Esophagus muscularis mucosa (tissue), 4 donors: ENCODE measurements around the gene PTPN22. TPM values are rescaled to one million over a fixed set of nuclear protein-coding genes. Genes with fewer than 3 reads are reported as not detected.

ENCODE experiments used
- DNase-seq: peaks from one replicate; pipeline ENCODE4 v3.0.0-alpha.2; 2017; ENCODE audit errors: extremely low spot score
- H3K27ac ChIP-seq, 4 donors: fragments of 200-600 bp; sonication (generic); replicated peaks in 1 of 4; 1 replicate in 3 of 4; 2 replicates in 1 of 4; pipeline ENCODE4 v1.5.1; 2016 to 2019; ENCODE audit warnings: mild to moderate bottlenecking in 1 of 4
- H3K27me3 ChIP-seq, 4 donors: fragments of 200-600 bp; sonication (generic); one replicate each; pipeline versions ENCODE4 v1.5.1 to v1.6.0; 2016 to 2019
- H3K36me3 ChIP-seq, 4 donors: fragments of 200-600 bp; sonication (generic); one replicate each; pipeline ENCODE4 v1.5.1; 2016 to 2019
- H3K4me1 ChIP-seq, 4 donors: fragments of 200-600 bp; sonication (generic); one replicate each; pipeline ENCODE4 v1.5.1; 2016 to 2019
- H3K4me3 ChIP-seq, 4 donors: fragments of 200-600 bp; sonication (generic); 1 replicate in 2 of 4; 2 replicates in 2 of 4; pipeline ENCODE4 v1.5.1; 2016 to 2019; ENCODE audit warnings: mild to moderate bottlenecking in 4 of 4, moderate library complexity in 1 of 4
- H3K9me3 ChIP-seq, 4 donors: fragments of 200-600 bp; sonication (generic); 1 replicate in 3 of 4; 2 replicates in 1 of 4; pipeline ENCODE4 v1.5.1; 2016 to 2019
- EP300 ChIP-seq: sonication (generic); formaldehyde crosslinking; IDR thresholded peaks from one replicate; pipeline ENCODE4 v1.6.1; 2017; ENCODE audit warnings: antibody characterized with exemption
- POLR2A ChIP-seq: fragments of 450-650 bp; IDR thresholded peaks from one replicate; pipeline ENCODE4 v1.6.1; 2017; ENCODE audit warnings: antibody characterized with exemption, moderate library complexity, mild to moderate bottlenecking, low read depth
- POLR2AphosphoS5 ChIP-seq, 2 donors: sonication (generic); formaldehyde crosslinking; IDR thresholded peaks; one replicate each; pipeline ENCODE4 v1.6.1; 2017; ENCODE audit warnings: antibody characterized with exemption in 2 of 2
- WGBS: methylation state at CpG from one replicate; pipeline ENCODE4 v1.1.5; 2018; 5-methylcytosine and 5-hydroxymethylcytosine counted together
- intact Hi-C: fragments of 100-400 bp; cut with DNase I; formaldehyde crosslinking; loops from one replicate; pipeline ENCODE4 v1.15.1; 2023
- total RNA-seq, 4 donors: library from RNA; depleted of rRNA; stranded (reverse); fragments of >200 nt; gene quantifications; one replicate each; pipeline versions ENCODE4 v1.1.0 to v1.2.1, GENCODE V29; 2016
- TF ChIP-seq, protein P1 (sequence below), 3 experiments: fragments of 200-600 bp in 2 of 3; fragments of 450-650 bp in 1 of 3; sonication (generic) in 2 of 3; IDR thresholded peaks; one replicate each; pipeline ENCODE4 v1.5.1; 2017 to 2019; ENCODE audit warnings: antibody characterized with exemption in 3 of 3, mild to moderate bottlenecking in 2 of 3, moderate library complexity in 1 of 3

The PTPN22 gene
- total RNA-seq, 4 donors from 2014 or later = 0.29 to 2.3 (median 0.63) TPM

DNA sequence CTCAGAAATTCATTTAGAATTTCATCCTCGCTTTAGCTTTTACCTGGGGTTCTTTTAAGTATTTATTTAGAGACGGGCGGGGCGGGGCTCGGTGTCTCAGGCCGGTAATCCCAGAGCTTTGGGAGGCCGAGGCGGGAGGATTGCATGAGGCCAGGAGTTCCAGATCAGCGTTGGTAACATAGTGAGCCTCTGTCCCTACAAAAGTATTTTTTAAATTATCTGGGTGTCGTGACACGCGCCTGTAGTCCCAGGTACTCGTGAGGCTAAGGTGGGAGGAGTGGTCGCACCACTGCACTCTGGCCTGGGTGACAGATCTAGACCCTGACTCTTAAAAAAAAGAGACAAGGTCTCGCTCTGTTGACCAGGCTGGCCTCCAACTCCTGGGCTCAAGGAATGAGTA is 58.3 kb downstream of the PTPN22 start:
- Histone ChIP-seq H3K9me3 (no peaks in the 10 kb centered on the region), H3K4me3 (peak overlapping the region in 1 of 4 donors; percentile 90), H3K27me3 (no peaks in the 10 kb centered on the region), H3K36me3 (no peaks in the 10 kb centered on the region), H3K4me1 (peaks cover 17 to 34% (median 30%) of the 10 kb centered on the region in 4 donors), H3K27ac (peak overlapping the region in 3 of 4 donors; percentile 97 to 98 (median 98))
- intact Hi-C loops = loop anchor here (5.0 kb wide), 1 partner anchor 56 kb away; the partner anchor contains the start of gene PHTF1
- 88% methylated on average over 15 of the region's 15 CpGs for WGBS
- TF ChIP-seq POLR2A (no peak), EP300 (no peak), POLR2AphosphoS5 (IDR thresholded peaks at IDR 0.05) (no peak)
- TF ChIP-seq, protein P1, sequence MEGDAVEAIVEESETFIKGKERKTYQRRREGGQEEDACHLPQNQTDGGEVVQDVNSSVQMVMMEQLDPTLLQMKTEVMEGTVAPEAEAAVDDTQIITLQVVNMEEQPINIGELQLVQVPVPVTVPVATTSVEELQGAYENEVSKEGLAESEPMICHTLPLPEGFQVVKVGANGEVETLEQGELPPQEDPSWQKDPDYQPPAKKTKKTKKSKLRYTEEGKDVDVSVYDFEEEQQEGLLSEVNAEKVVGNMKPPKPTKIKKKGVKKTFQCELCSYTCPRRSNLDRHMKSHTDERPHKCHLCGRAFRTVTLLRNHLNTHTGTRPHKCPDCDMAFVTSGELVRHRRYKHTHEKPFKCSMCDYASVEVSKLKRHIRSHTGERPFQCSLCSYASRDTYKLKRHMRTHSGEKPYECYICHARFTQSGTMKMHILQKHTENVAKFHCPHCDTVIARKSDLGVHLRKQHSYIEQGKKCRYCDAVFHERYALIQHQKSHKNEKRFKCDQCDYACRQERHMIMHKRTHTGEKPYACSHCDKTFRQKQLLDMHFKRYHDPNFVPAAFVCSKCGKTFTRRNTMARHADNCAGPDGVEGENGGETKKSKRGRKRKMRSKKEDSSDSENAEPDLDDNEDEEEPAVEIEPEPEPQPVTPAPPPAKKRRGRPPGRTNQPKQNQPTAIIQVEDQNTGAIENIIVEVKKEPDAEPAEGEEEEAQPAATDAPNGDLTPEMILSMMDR (IDR thresholded peaks at IDR 0.05) = no peak
- no peak for DNase-seq

DNA sequence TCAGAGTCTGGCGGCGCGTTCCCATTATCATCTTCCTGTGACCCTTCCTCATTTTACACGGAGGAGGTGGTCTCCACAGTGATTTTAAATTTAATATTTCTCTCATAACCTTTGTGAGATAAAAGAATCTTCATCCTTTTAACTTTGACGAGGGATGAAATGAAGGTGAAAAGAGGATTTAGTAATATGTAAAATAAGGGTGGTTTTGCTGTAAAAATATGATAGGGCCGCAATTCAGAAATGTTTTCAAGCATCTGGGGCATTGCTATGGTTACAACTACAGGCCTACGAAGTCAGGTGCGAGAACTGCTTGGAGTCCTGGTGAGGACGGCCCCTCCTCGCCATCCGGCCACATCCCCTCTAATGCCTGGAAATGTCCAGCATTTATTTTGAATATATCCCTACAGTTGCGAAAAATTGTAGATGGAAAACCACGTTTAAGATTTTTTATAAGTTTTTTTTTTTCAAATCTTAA is 58.8 kb downstream of the PTPN22 start:
- no peaks in the 10 kb centered on the region for H3K9me3 ChIP-seq
- TF ChIP-seq POLR2AphosphoS5 (IDR thresholded peaks at IDR 0.05) (no peak), EP300 (no peak), POLR2A (no peak)
- TF ChIP-seq, protein P1 (IDR thresholded peaks at IDR 0.05) = peak in 1 of 3 experiments; percentile 5
- no peaks in the 10 kb centered on the region for H3K27me3 ChIP-seq
- H3K4me3 ChIP-seq = peak overlapping the region; percentile 85 to 93 (median 91)
- WGBS = 27% methylated on average over 13 of the region's 13 CpGs
- H3K4me1 ChIP-seq = peaks cover 17 to 37% (median 32%) of the 10 kb centered on the region in 4 donors
- H3K36me3 ChIP-seq = no peaks in the 10 kb centered on the region
- H3K27ac ChIP-seq = peak overlapping the region; percentile 97 to 98 (median 98)
- intact Hi-C loops = loop anchor here (5.0 kb wide), 1 partner anchor 55 kb away; the partner anchor contains the start of gene PHTF1
- no peak for DNase-seq

DNA sequence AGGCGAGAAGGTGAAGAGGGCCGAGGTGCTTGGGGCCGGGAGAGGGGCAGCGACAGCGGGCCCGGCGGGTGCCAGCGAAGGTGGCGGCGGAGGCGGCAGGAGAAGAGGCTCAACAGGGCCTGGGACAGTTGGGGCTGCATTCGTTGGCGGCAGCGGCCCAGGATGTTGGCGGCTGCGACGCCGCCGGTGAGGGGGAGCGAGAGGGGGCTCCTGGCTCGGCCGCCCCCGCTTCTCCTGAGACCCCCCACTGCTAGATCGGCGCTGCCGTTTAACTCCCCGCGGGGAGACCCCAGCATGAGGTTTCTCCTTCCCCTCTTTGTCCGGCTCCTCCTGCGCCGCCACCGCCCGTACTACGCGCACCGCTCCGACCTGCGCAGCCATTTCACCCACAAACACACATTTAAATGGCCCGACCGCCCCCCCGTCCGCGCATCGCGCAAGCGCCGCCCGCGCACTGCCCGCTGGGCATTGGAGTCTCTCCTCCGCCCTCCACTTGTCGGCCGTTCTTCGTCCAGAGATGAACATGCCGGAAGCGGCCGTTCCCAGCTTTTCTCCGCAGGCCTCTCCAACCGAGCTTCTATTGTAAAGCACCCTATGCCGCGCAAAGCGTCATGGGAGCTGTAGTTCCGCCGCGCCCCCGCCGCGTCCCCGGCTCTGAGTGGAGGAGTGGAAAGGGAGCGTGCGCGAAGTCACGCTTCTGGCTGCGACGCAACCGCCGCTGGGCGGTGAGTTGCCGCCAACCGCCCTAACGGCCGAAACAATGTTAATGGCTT is 59.4 kb downstream of the PTPN22 start, which contains the start of gene RSBN1:
Gene RSBN1 (minus strand): TSS at position 589 of the 773 bp plus-strand sequence. CDS start 64 bp downstream, at position 525.
- Histone ChIP-seq H3K9me3 (no peaks in the 10 kb centered on the region), H3K4me3 (peak within 1 kb of the TSS; percentile 85 to 93 (median 91)), H3K36me3 (no peaks in the 10 kb centered on the region), H3K27ac (peak within 1 kb of the TSS; percentile 97 to 98 (median 98)), H3K27me3 (no peaks in the 10 kb centered on the region), H3K4me1 (peaks cover 17 to 37% (median 32%) of the 10 kb centered on the region in 4 donors)
- intact Hi-C loops = loop anchor here (5.0 kb wide), 1 partner anchor 55 kb away; the partner anchor contains the start of gene PHTF1
- under 1% methylated on average over 42 of the region's 82 CpGs for WGBS
- DNase-seq = peak; percentile 99
- TF ChIP-seq POLR2A (peak; percentile 81), EP300 (no peak), POLR2AphosphoS5 (IDR thresholded peaks at IDR 0.05) (peak; percentile 94 to 98)
- TF ChIP-seq, protein P1 (IDR thresholded peaks at IDR 0.05) = peak in 1 of 3 experiments; percentile 31

DNA sequence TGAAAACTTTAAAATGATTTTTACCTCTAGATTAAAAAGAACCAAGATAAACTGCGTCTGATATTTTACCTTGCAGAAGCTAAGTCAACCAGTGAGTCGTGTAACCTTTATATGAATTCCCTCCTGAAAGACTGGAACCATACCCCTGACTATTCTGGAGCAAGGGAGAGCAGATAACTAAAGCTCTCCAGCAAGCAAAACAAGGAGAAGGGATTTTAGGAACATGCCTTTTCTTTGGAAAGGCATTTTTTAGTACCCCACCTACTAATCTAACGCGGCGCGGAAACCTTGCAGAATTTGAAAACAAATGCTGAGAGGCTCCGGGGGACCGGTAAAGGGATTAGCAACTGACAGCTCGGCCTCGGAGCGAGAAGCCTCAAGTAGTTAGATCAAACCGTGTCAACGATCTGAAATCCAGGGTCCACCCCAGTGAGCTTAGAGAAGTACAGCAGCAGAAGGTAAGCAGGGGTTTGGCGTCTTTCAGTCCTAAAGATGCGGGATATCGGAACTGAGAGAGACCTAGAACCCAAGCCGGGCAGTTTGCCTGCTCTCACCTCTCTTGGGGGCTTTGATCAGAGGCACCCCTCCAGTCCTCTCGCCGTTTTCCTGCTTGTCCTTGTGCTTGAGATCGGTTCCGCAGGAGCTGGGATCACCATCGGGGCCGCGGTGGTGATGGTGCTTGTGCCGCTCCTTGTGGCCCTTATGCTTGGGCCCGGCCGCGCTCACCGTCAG is 60.2 kb downstream of the PTPN22 start:
- Histone ChIP-seq H3K27me3 (no peaks in the 10 kb centered on the region), H3K4me1 (peaks cover 17 to 38% (median 34%) of the 10 kb centered on the region in 4 donors), H3K27ac (peak overlapping the region; percentile 97 to 98 (median 98)), H3K9me3 (no peaks in the 10 kb centered on the region), H3K4me3 (peak overlapping the region; percentile 85 to 93 (median 91)), H3K36me3 (no peaks in the 10 kb centered on the region)
- 2% methylated on average over 26 of the region's 29 CpGs for WGBS
- no peak for TF ChIP-seq POLR2AphosphoS5 (IDR thresholded peaks at IDR 0.05)
- TF ChIP-seq EP300 = no peak
- TF ChIP-seq, protein P1 (IDR thresholded peaks at IDR 0.05) = no peak
- no peak for TF ChIP-seq POLR2A
- DNase-seq = peak; percentile 94
- intact Hi-C loops = loop anchor here (5.0 kb wide), 1 partner anchor 54 kb away; the partner anchor contains the start of gene PHTF1
